Sigmoid colon (tissue), 4 donors: Measurements from ENCODE around the gene PPP1R37.

Experiments
- CTCF ChIP-seq, 4 experiments: fragments of 450-650 bp in 3 of 4; fragments of 200-600 bp in 1 of 4; IDR thresholded peaks; one replicate each; pipeline ENCODE4 v1.5.1; 2016 to 2019; ENCODE audit warnings: antibody characterized with exemption in 4 of 4, mild to moderate bottlenecking in 3 of 4, moderate library complexity in 2 of 4
- EP300 ChIP-seq, 4 donors: sonication (generic); formaldehyde crosslinking; IDR thresholded peaks; one replicate each; pipeline ENCODE4 v1.6.1; 2017; ENCODE audit warnings: antibody characterized with exemption in 4 of 4
- POLR2A ChIP-seq, 2 donors: fragments of 450-650 bp; IDR thresholded peaks; one replicate each; pipeline ENCODE4 v1.6.1; 2016; ENCODE audit warnings: antibody characterized with exemption in 2 of 2, mild to moderate bottlenecking in 2 of 2, moderate library complexity in 2 of 2
- POLR2AphosphoS5 ChIP-seq, 4 donors: sonication (generic); formaldehyde crosslinking; IDR thresholded peaks; one replicate each; pipeline ENCODE4 v1.6.1; 2017; ENCODE audit warnings: antibody characterized with exemption in 4 of 4

GRCh38 chr19:45142016-45142725 lies 49.2 kb downstream of the PPP1R37 start:
- TF ChIP-seq EP300 (IDR thresholded peaks at IDR 0.05) (no peak), CTCF (IDR thresholded peaks at IDR 0.05) (no peak), POLR2AphosphoS5 (IDR thresholded peaks at IDR 0.05) (no peak), POLR2A (IDR thresholded peaks at IDR 0.05) (no peak)
